ENCODE results near the gene ANKRD28. TPM values are rescaled to one million over a fixed set of nuclear protein-coding genes. Genes with fewer than 3 reads are reported as not detected.

Gene ANKRD28
- total RNA-seq, 1 experiment from 2014 or later = 47.5 TPM

DNA sequence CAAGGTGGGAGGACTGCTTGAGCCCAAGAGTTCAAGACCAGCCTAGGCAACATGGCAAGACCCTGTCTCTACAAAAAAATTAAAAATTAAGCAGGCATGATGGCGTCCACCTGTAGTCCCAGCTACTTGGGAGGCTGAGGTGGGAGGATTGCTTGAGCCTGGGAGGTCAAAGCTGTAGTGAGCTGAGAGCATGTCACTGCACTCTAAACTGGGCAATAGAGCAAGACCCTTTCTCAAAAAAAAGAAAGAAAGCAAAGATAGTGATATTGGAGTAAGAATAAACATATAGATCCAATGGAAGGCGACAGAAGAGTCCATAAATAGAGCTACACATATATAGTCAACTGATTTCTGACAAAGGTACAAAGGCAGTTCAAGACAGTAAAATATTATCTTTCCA lies 21.3 kb upstream of the ANKRD28 start:
- TF ChIP-seq EGR1 (IDR thresholded peaks at IDR 0.05; ENCODE audit: low read depth) (no peak), CEBPB (IDR thresholded peaks at IDR 0.05; ENCODE audit: low read depth) (no peak), SIN3A (IDR thresholded peaks at IDR 0.05; ENCODE audit: low read depth) (no peak), POLR2AphosphoS5 (IDR thresholded peaks at IDR 0.05; ENCODE audit: low read depth, low read length) (no peak), YY1 (IDR thresholded peaks at IDR 0.05; ENCODE audit: extremely low read depth, insufficient replicate concordance, low read depth, low read length) (no peak), SRF (IDR thresholded peaks at IDR 0.05; ENCODE audit: low read depth) (no peak), POLR2A (IDR thresholded peaks at IDR 0.05; ENCODE audit: borderline replicate concordance, extremely low read depth, insufficient read depth, insufficient read length) (no peak), RAD21 (IDR thresholded peaks at IDR 0.05; ENCODE audit: low read depth) (no peak), JUND (IDR thresholded peaks at IDR 0.05) (no peak)
- Histone ChIP-seq H3K4me2 (ENCODE audit: low read length) (no peak overlapping the region), H3K27me3 (ENCODE audit: insufficient read depth, low read length) (no peaks in the 10 kb centered on the region), H4K20me1 (ENCODE audit: insufficient read depth) (no peaks in the 10 kb centered on the region), H3K27ac (ENCODE audit: low read depth, low read length) (no peak overlapping the region), H3K9me2 (ENCODE audit: insufficient read depth) (no peaks in the 10 kb centered on the region), H2AFZ (ENCODE audit: low read depth, low read length, poor library complexity, severe bottlenecking) (no peak overlapping the region), H3K79me2 (ENCODE audit: insufficient read depth, low read length) (peaks cover 91% of the 10 kb centered on the region), H3K4me1 (ENCODE audit: control insufficient read depth in 1 of 2, insufficient read depth in 2 of 2, low read length in 2 of 2) (peaks cover 2 to 3% of the 10 kb centered on the region in 2 experiments; a peak in 1 of 4 replicates), H3K36me3 (ENCODE audit: control insufficient read depth in 1 of 2, insufficient read depth in 2 of 2, low read length in 2 of 2) (no peaks in the 10 kb centered on the region), H3K9ac (ENCODE audit: low read length) (no peak overlapping the region), H3K4me3 (replicated peaks in 1 of 2; ENCODE audit: low read depth in 1 of 2, low read length in 2 of 2) (no peak overlapping the region), H3K9me3 (ENCODE audit: control insufficient read depth in 1 of 2, insufficient read depth in 1 of 2, low read depth in 1 of 2, low read length in 2 of 2) (no peaks in the 10 kb centered on the region)
- ATAC-seq (no peak), DNase-seq (ENCODE audit: low read depth, low spot score) (no peak)
- RAD21 ChIA-PET (ENCODE audit: low non-redundant PET in 1 of 2, low total read pairs in 2 of 2, uncharacterized antibody in 2 of 2, unreplicated experiment in 2 of 2) = no interaction called here
- no TSS peak for BruUV-seq (replicated peaks)
- POLR2A ChIA-PET = no interaction called here
- intact Hi-C loops (cut with micrococcal nuclease) = no loop called here
- CTCF ChIA-PET = no interaction called here

GRCh38 chr3:15815696-15816095 lies 17.9 kb upstream of the ANKRD28 start:
- ChIA-PET POLR2A (no interaction called here), RAD21 (ENCODE audit: low non-redundant PET in 1 of 2, low total read pairs in 2 of 2, uncharacterized antibody in 2 of 2, unreplicated experiment in 2 of 2) (no interaction called here), CTCF (interaction anchor here (0.6 kb wide), 1 partner anchor 235 kb away, joined by 3 read pairs; no protein-coding TSS in a partner anchor)
- peak; percentile 67; the same call in 1 of the 2 replicates for ATAC-seq
- Histone ChIP-seq H3K9me3 (ENCODE audit: control insufficient read depth in 1 of 2, insufficient read depth in 1 of 2, low read depth in 1 of 2, low read length in 2 of 2) (no peaks in the 10 kb centered on the region), H3K36me3 (ENCODE audit: control insufficient read depth in 1 of 2, insufficient read depth in 2 of 2, low read length in 2 of 2) (no peaks in the 10 kb centered on the region), H3K27me3 (ENCODE audit: insufficient read depth, low read length) (no peaks in the 10 kb centered on the region), H3K9me2 (ENCODE audit: insufficient read depth) (no peaks in the 10 kb centered on the region), H3K79me2 (ENCODE audit: insufficient read depth, low read length) (peaks cover 86% of the 10 kb centered on the region), H3K4me1 (ENCODE audit: control insufficient read depth in 1 of 2, insufficient read depth in 2 of 2, low read length in 2 of 2) (peaks cover 2 to 3% of the 10 kb centered on the region in 2 experiments; a peak in 1 of 4 replicates), H3K4me3 (replicated peaks in 1 of 2; ENCODE audit: low read depth in 1 of 2, low read length in 2 of 2) (no peak overlapping the region), H3K27ac (ENCODE audit: low read depth, low read length) (no peak overlapping the region), H3K9ac (ENCODE audit: low read length) (no peak overlapping the region), H4K20me1 (ENCODE audit: insufficient read depth) (peaks cover 4% of the 10 kb centered on the region; the same call in 1 of the 2 replicates), H2AFZ (ENCODE audit: low read depth, low read length, poor library complexity, severe bottlenecking) (no peak overlapping the region), H3K4me2 (ENCODE audit: low read length) (no peak overlapping the region)
- BruUV-seq (replicated peaks) = no TSS peak
- intact Hi-C loops (cut with micrococcal nuclease) = loop anchor here (1.0 to 2.0 kb wide), 3 partner anchors 233 to 432 kb away; no protein-coding TSS in a partner anchor
- TF ChIP-seq EZH2phosphoT487 (IDR thresholded peaks at IDR 0.05; ENCODE audit: borderline replicate concordance) (no peak), SRF (IDR thresholded peaks at IDR 0.05; ENCODE audit: low read depth) (no peak), ELF1 (IDR thresholded peaks at IDR 0.05; ENCODE audit: borderline replicate concordance, low read depth) (no peak), ZBTB33 (IDR thresholded peaks at IDR 0.05; ENCODE audit: extremely low read depth, insufficient replicate concordance, low read length) (no peak), RAD21 (IDR thresholded peaks at IDR 0.05; ENCODE audit: low read depth) (peak; percentile 71), CTCF (IDR thresholded peaks at IDR 0.05 in 2 of 3, conservative IDR thresholded peaks at IDR 0.05 in 1 of 3; ENCODE audit: borderline replicate concordance in 1 of 3, insufficient read depth in 1 of 3, low read depth in 2 of 3, low read length in 2 of 3) (peak in 2 of 3 experiments; percentile 49 to 50; a peak in 2 of 6 replicates)
- peak; percentile 49 for DNase-seq (ENCODE audit: low read depth, low spot score)
